DND-41 (cell line): ENCODE measurements around the gene TP53I13.

Experiments used
- CTCF ChIP-seq: IDR thresholded peaks from 2 replicates; pipeline ENCODE4 v1.5.1; 2012; ENCODE audit warnings: borderline replicate concordance, low read length, moderate library complexity, mild to moderate bottlenecking; ENCODE audit not compliant: poor library complexity, severe bottlenecking; ENCODE audit errors: extremely low read depth
- EZH2 ChIP-seq: IDR thresholded peaks from 3 replicates; pipeline ENCODE4 v1.6.1; 2012; ENCODE audit warnings: borderline replicate concordance, low read depth, mild to moderate bottlenecking, moderate library complexity, low read length, inconsistent platforms; ENCODE audit not compliant: severe bottlenecking

- no peak for TF ChIP-seq CTCF
- no peak for TF ChIP-seq EZH2
Measured at GRCh38 chr17:29586676-29587469, 18.4 kb downstream of the TP53I13 start.
